ENCODE results near the gene ACLY. TPM values are rescaled to one million over a fixed set of nuclear protein-coding genes. Genes with fewer than 3 reads are reported as not detected.

The ACLY gene
- total and polyA plus RNA-seq, 2 of the 13 experiments (the other 11 are each of a cell fraction or from before 2014, with no cell fraction given): 111 to 218 TPM

- TF ChIP-seq FOXK2 (IDR thresholded peaks at IDR 0.05) (peak; percentile 47; the same call in 1 of the 2 replicates), ZBTB1 (CRISPR knock-in tag; IDR thresholded peaks at IDR 0.05; ENCODE audit: borderline replicate concordance) (peak; percentile 33; the same call in 1 of the 2 replicates), IKZF1 (IDR thresholded peaks at IDR 0.05) (no peak), ZNF709 (CRISPR knock-in tag; IDR thresholded peaks at IDR 0.05) (peak; percentile 82), ZNF546 (CRISPR knock-in tag; conservative IDR thresholded peaks at IDR 0.05) (0 out of 2 replicates have a peak, but pooled peaks have one; percentile 67), ZMYM3 (CRISPR knock-in tag; IDR thresholded peaks at IDR 0.05) (peak; percentile 99), IRX3 (CRISPR knock-in tag; IDR thresholded peaks at IDR 0.05; ENCODE audit: borderline replicate concordance, low read depth) (no peak; the same call in 1 of the 2 replicates), ZNF777 (CRISPR knock-in tag; IDR thresholded peaks at IDR 0.05) (peak; percentile 66; the same call in 1 of the 2 replicates), ZNF503 (CRISPR knock-in tag; IDR thresholded peaks at IDR 0.05) (peak; percentile 87; the same call in 1 of the 2 replicates), PRMT3 (CRISPR knock-in tag; IDR thresholded peaks at IDR 0.05; ENCODE audit: borderline replicate concordance, low read depth) (peak; percentile 93; the same call in 1 of the 2 replicates), HCFC1 (IDR thresholded peaks at IDR 0.05; ENCODE audit: low read depth, low read length) (peak; percentile 28; the same call in 1 of the 2 replicates), ZBTB34 (CRISPR knock-in tag; IDR thresholded peaks at IDR 0.05) (0 out of 2 replicates have a peak, but pooled peaks have one; percentile 43), ZSCAN22 (CRISPR knock-in tag; IDR thresholded peaks at IDR 0.05) (no peak), MXD3 (CRISPR knock-in tag; IDR thresholded peaks at IDR 0.05) (peak; percentile 80), GATA4 (IDR thresholded peaks at IDR 0.05; ENCODE audit: borderline replicate concordance, low read depth) (peak; percentile 74), ZBTB43 (CRISPR knock-in tag; conservative IDR thresholded peaks at IDR 0.05) (peak; percentile 93), MEIS1 (CRISPR knock-in tag; IDR thresholded peaks at IDR 0.05; ENCODE audit: borderline replicate concordance) (peak; percentile 84), ZNF432 (CRISPR knock-in tag; IDR thresholded peaks at IDR 0.05; ENCODE audit: borderline replicate concordance) (no peak), ZNF558 (CRISPR knock-in tag; IDR thresholded peaks at IDR 0.05; ENCODE audit: borderline replicate concordance) (no peak), KDM5B (CRISPR knock-in tag; IDR thresholded peaks at IDR 0.05; ENCODE audit: borderline replicate concordance) (peak; percentile 91), THAP11 (CRISPR knock-in tag; IDR thresholded peaks at IDR 0.05) (peak; percentile 92), ZNF44 (CRISPR knock-in tag; IDR thresholded peaks at IDR 0.05) (peak; percentile 79; the same call in 1 of the 2 replicates), U2AF2 (IDR thresholded peaks at IDR 0.05; ENCODE audit: low read depth, low read length) (no peak)
These were observed 11.5 kb upstream of the ACLY start, which contains the start of gene ODAD4 (continued) for GRCh38 chr17:41930009-41930832.

Measured in HepG2 (cell line).